HepG2 (cell line): ENCODE measurements around the gene LMF2. TPM values are rescaled to one million over a fixed set of nuclear protein-coding genes. Genes with fewer than 3 reads are reported as not detected.
A peak's percentile ranks its signal among the peaks of the same experiment; 100 is the strongest.

ENCODE experiments used
- DMAP1 ChIP-seq: IDR thresholded peaks from 2 replicates; pipeline ENCODE4 v1.6.1; 2016
- ELF3 ChIP-seq: IDR thresholded peaks from 2 replicates; pipeline ENCODE4 v1.6.1; 2016; ENCODE audit warnings: missing genetic modification reagents, missing compliant biosample characterization
- FIP1L1 ChIP-seq: fragments of 200-400 bp; formaldehyde crosslinking; IDR thresholded peaks from 2 replicates; pipeline ENCODE4 v1.6.1; 2018; ENCODE audit warnings: low read depth, mild to moderate bottlenecking, low read length, moderate library complexity, borderline replicate concordance; ENCODE audit not compliant: insufficient read depth
- GFI1 ChIP-seq: sonication (generic); formaldehyde crosslinking; IDR thresholded peaks from 2 replicates; pipeline ENCODE4 v1.5.0; 2020; ENCODE audit warnings: missing genetic modification reagents, mild to moderate bottlenecking, borderline replicate concordance
- LCORL ChIP-seq, 2 experiments: fragments of 450-650 bp in 1 of 2; sonication (generic) in 1 of 2; formaldehyde crosslinking in 1 of 2; IDR thresholded peaks; 2 replicates each; pipeline versions ENCODE4 v1.5.0 to v1.6.1; 2017 to 2020; ENCODE audit warnings: antibody characterized with exemption in 1 of 2, missing genetic modification reagents in 1 of 2
- MEIS1 ChIP-seq: sonication (generic); formaldehyde crosslinking; IDR thresholded peaks from 2 replicates; pipeline ENCODE4 v1.9.0; 2021; ENCODE audit warnings: mild to moderate bottlenecking, missing genetic modification reagents, moderate library complexity, borderline replicate concordance
- NR2F6 ChIP-seq, 2 experiments: IDR thresholded peaks; 2 replicates each; pipeline ENCODE4 v1.6.1; 2016; ENCODE audit warnings: antibody characterized with exemption in 1 of 2, mild to moderate bottlenecking in 1 of 2
- ZFP36L2 ChIP-seq: sonication (generic); formaldehyde crosslinking; IDR thresholded peaks from 2 replicates; pipeline ENCODE4 v1.4.0; 2020; ENCODE audit warnings: missing genetic modification reagents
- ZNF10 ChIP-seq: sonication (generic); formaldehyde crosslinking; IDR thresholded peaks from 2 replicates; pipeline ENCODE4 v1.4.0; 2020; ENCODE audit warnings: mild to moderate bottlenecking, low read depth, missing genetic modification reagents, borderline replicate concordance
- ZNF124 ChIP-seq: sonication (generic); formaldehyde crosslinking; IDR thresholded peaks from 2 replicates; pipeline ENCODE4 v1.4.0; 2020; ENCODE audit warnings: missing genetic modification reagents
- ZNF251 ChIP-seq: sonication (generic); formaldehyde crosslinking; IDR thresholded peaks from 2 replicates; pipeline ENCODE4 v1.9.0; 2021; ENCODE audit warnings: mild to moderate bottlenecking, missing genetic modification reagents
- ZNF331 ChIP-seq: sonication (generic); formaldehyde crosslinking; IDR thresholded peaks from 2 replicates; pipeline ENCODE4 v1.4.0; 2020; ENCODE audit warnings: missing genetic modification reagents
- ZNF543 ChIP-seq: sonication (generic); formaldehyde crosslinking; IDR thresholded peaks from 2 replicates; pipeline ENCODE4 v1.4.0; 2020; ENCODE audit warnings: mild to moderate bottlenecking, missing genetic modification reagents
- ZZZ3 ChIP-seq: sonication (generic); formaldehyde crosslinking; IDR thresholded peaks from 2 replicates; pipeline ENCODE4 v1.4.0; 2020; ENCODE audit warnings: missing genetic modification reagents, mild to moderate bottlenecking, borderline replicate concordance
- polyA plus RNA-seq, 8 experiments: library from polyadenylated mRNA; depleted of rRNA in 3 of 8; stranded (reverse) in 7 of 8; unstranded in 1 of 8; fragments of >200 nt; fragmentation: Illumina TruSeq in 4 of 8; extraction: Trizol in 4 of 8; gene quantifications; 2 replicates each; pipeline versions ENCODE4 v1.2.1 to v1.2.3, GENCODE V29; 2011 to 2016; ENCODE audit warnings: low read depth in 4 of 8, missing spikeins in 1 of 8, mixed read lengths in 1 of 8; ENCODE audit not compliant: insufficient read depth in 1 of 8
- total RNA-seq, 5 experiments: library from RNA; depleted of rRNA; stranded (reverse); fragments of >200 nt; fragmentation: Illumina TruSeq; extraction: Trizol; gene quantifications; 2 replicates each; pipeline ENCODE4 v1.2.3, GENCODE V29; 2016; ENCODE audit warnings: low read depth in 1 of 5
- TF ChIP-seq, protein P1 (sequence below): IDR thresholded peaks from 2 replicates; pipeline ENCODE4 v1.6.1; 2016; ENCODE audit warnings: missing genetic modification reagents, missing compliant biosample characterization
- TF ChIP-seq, protein P2 (sequence below): sonication (generic); formaldehyde crosslinking; IDR thresholded peaks from 2 replicates; pipeline ENCODE4 v1.5.1; 2020; ENCODE audit warnings: missing genetic modification reagents, mild to moderate bottlenecking, borderline replicate concordance

The LMF2 gene
- total and polyA plus RNA-seq, 2 of the 13 experiments (the other 11 are each of a cell fraction or from before 2014, with no cell fraction given), result 23.3 to 30.6 TPM

DNA sequence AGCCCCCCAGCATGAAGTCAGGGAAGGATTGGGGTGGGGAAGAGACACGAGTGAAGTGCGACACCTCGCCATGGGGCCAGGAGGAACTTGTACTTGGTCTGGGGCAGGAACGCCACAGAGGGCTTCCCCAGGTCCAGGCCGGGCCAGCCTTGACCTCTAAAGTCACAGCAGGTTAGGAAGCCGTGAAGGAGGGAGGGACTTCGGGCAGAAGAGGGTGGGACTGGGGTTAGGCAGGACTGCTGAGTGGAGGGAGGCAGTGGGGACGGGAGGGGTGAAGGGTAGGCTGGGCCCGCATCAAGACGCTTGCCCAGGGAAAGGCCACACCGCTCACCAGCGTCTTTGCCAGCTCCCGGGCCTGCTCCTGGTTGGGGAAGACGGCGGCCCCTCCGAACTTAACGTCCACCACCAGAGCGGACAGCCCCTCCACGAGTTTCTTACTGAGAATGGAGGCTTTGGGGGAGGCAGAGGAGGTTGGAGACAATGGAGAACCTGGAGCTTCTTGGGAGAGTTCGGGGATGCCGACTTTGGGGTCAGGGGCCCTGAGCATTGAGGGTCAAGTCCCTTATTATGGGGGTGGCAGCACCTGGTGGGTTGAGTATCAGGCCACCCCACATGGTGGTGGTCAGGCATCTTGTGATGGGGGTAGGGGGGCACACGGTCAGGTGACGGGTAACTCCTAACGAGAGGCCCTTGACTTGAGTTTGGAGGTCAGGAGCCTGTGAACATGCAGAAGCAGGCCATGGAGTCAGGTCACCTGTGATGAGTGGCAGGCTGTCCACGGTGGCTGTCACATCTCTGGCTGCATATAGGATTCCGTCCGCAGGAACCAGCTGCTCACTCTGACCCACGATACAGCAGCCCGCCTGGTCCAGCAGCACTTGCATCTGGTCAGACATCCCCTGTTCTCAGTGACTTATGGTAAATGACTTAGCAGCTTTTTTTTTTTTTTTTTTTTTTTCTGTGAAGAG, 19.6 kb upstream of the LMF2 start (continued):
- TF ChIP-seq FIP1L1 (0 out of 2 replicates have a peak, but pooled peaks have one; percentile 25), ZNF331 (CRISPR knock-in tag) (0 out of 2 replicates have a peak, but pooled peaks have one; percentile 16), LCORL (IDR thresholded peaks at IDR 0.05) (no peak), LCORL (CRISPR knock-in tag; IDR thresholded peaks at IDR 0.05) (peak; percentile 30; the same call in 1 of the 2 replicates), DMAP1 (peak; percentile 51; the same call in 1 of the 2 replicates), ZNF543 (CRISPR knock-in tag) (peak; percentile 86), NR2F6 (IDR thresholded peaks at IDR 0.05) (peak; percentile 86), NR2F6 (CRISPR knock-in tag; IDR thresholded peaks at IDR 0.05) (peak; percentile 93), ELF3 (CRISPR knock-in tag) (0 out of 2 replicates have a peak, but pooled peaks have one; percentile 15), ZNF124 (CRISPR knock-in tag) (0 out of 2 replicates have a peak, but pooled peaks have one; percentile 58), ZZZ3 (CRISPR knock-in tag) (peak; percentile 80; the same call in 1 of the 2 replicates), GFI1 (CRISPR knock-in tag) (no peak), ZNF10 (CRISPR knock-in tag) (no peak), MEIS1 (peak; percentile 68; the same call in 1 of the 2 replicates), ZNF251 (CRISPR knock-in tag) (0 out of 2 replicates have a peak, but pooled peaks have one; percentile 57), ZFP36L2 (CRISPR knock-in tag) (no peak)
- TF ChIP-seq, protein P1, sequence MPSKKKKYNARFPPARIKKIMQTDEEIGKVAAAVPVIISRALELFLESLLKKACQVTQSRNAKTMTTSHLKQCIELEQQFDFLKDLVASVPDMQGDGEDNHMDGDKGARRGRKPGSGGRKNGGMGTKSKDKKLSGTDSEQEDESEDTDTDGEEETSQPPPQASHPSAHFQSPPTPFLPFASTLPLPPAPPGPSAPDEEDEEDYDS (CRISPR knock-in tag), result peak; percentile 32; the same call in 1 of the 2 replicates
- TF ChIP-seq, protein P2, sequence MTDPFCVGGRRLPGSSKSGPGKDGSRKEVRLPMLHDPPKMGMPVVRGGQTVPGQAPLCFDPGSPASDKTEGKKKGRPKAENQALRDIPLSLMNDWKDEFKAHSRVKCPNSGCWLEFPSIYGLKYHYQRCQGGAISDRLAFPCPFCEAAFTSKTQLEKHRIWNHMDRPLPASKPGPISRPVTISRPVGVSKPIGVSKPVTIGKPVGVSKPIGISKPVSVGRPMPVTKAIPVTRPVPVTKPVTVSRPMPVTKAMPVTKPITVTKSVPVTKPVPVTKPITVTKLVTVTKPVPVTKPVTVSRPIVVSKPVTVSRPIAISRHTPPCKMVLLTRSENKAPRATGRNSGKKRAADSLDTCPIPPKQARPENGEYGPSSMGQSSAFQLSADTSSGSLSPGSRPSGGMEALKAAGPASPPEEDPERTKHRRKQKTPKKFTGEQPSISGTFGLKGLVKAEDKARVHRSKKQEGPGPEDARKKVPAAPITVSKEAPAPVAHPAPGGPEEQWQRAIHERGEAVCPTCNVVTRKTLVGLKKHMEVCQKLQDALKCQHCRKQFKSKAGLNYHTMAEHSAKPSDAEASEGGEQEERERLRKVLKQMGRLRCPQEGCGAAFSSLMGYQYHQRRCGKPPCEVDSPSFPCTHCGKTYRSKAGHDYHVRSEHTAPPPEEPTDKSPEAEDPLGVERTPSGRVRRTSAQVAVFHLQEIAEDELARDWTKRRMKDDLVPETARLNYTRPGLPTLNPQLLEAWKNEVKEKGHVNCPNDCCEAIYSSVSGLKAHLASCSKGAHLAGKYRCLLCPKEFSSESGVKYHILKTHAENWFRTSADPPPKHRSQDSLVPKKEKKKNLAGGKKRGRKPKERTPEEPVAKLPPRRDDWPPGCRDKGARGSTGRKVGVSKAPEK (CRISPR knock-in tag), result peak; percentile 60; the same call in 1 of the 2 replicates
